ENCODE results near the gene FCN2.
"Not testable (repeated sequence)": the region's sequence is repeated elsewhere in the genome, so short reads cannot be mapped to it uniquely, and the experiment has no call there.

FCN2 gene

DNA sequence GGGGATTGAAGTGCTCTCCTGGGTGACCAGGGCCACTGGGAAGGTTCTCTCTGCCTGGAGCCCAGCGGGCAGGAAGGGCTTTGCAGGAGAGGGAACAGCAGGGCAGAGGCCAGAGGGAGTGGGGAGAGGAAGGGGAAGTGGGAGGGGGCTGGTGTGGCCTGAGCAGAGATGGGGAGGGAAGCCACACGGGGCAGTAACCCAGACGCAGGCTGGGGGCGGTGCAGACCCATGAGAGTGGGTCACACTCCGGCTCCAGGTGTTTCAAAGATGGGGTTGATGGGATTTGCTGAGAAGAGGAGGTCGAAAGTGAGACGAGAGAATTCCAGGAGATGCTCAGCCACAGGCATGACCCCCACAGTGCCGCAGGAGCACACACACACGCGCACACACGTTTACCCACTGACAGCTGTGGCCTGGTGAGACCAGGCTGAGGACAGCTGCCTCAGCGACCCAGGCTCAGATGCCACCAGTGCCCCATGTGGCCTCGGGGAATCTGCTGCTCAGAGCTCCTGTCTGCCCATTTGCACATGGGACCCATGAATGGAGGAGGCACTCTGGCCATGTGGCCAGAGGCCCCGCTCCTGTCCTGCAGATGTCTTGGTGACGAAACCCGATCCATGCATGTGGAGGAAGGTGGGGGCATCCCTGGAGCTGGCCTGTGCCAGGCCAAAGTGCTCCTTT lies 32.7 kb upstream of the FCN2 start:
- no peak for DNase-seq

- no peak for DNase-seq
Observed at GRCh38 chr9:134848504-134848903, 32.1 kb upstream of the FCN2 start.

- no peak for DNase-seq
Observed at GRCh38 chr9:134850611-134851010, 30.0 kb upstream of the FCN2 start.

- DNase-seq, result no peak
Observed at GRCh38 chr9:134851020-134851419, 29.6 kb upstream of the FCN2 start.

- no peak for DNase-seq
Observed at GRCh38 chr9:134852906-134853654, 27.5 kb upstream of the FCN2 start.

GRCh38 chr9:134853893-134854292 lies 26.7 kb upstream of the FCN2 start:
- no peak for DNase-seq

DNA sequence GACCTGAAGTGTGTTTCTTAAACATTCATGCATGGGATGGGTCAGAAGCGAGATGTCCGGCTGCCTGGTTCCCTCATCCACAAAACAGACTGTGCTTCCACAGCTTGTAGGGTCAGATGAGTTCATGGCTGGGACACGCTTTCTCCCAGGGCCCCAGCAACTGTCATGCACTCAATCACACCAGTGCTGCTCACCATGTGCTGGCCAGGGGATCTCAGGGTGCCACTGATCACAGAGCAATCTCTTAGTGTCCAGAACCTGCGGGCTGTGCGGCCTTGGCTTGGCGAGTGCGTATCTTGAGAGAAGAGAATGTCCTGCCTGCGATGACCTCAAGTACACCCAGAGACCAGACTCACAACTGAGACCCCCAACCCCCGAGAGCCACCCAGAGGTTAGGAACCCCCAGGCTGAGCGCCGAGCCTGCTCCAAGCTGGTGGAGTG lies 26.0 kb upstream of the FCN2 start:
- DNase-seq, result no peak

- no peak for DNase-seq
Observed at GRCh38 chr9:134855231-134855899, 25.2 kb upstream of the FCN2 start.

- no peak for DNase-seq
Observed at GRCh38 chr9:134855900-134856377, 24.7 kb upstream of the FCN2 start.

DNA sequence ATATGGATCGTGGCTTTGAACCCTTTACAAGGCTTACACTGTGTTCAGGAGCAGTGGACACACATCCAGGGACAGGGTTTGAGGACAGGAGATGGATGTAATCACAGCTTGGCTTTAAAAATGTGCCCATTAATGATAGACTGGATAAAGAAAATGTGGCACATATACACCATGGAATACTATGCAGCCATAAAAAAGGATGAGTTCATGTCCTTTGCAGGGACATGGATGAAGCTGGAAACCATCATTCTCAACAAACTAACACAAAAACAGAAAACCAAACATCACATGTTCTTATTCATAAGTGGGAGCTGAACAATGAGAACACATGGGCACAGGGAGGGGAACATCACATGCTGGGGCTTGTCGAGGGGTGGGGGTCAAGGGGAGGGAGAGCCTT lies 23.2 kb upstream of the FCN2 start:
- not testable (repeated sequence) for DNase-seq

- DNase-seq, result no peak
Observed at GRCh38 chr9:134858051-134858841, 22.4 kb upstream of the FCN2 start.

DNA sequence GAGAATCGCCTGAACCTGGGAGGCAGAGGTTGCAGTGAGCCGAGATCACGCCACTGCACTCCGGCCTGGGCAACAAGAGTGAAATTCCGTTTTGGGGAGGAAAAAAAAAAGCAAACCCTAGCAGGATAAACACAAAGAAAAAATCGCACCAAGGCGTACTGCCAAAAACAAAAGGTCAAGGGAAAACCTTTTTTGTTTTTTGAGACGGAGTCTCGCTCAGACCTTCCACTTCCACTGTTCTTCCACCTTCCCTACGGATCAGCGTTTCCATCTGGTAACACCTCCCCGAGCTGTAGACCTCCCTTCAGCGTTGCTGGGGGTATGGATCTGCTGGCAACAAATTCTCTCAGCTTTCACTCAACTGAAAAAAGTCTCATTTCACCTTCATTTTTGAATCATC lies 20.1 kb upstream of the FCN2 start:
- no peak for DNase-seq

- no peak for DNase-seq
Observed at GRCh38 chr9:134861595-134862334, 18.8 kb upstream of the FCN2 start.

DNA sequence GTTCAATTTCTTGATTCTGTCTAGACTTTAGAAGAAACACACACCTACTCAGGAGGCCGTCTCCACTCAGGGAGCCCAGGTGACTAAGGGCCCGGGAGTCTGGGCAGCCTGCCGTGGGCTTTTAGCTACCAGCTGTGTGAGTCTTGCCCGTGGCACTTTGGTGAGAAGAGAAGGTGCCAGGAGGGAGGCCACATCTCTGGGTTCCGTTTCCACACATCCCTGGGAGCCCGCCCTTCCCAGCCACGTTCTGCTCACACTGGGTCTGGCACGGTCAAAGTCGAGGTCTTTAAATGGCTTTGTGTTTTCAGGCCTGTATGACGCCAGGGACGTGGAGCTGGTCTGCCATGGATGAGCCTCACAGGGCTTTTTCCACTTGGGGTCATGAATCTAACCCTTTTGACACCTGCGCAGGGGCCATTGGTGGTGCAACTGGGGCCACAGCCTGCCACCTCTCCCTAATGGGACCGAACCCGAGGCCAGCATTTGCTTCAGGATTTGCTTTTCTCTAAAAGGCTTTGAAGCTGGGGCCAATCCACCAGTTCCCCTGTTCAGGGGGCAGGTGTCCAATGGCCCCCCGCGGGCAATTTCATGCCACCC lies 17.2 kb upstream of the FCN2 start:
- DNase-seq, result no peak

DNA sequence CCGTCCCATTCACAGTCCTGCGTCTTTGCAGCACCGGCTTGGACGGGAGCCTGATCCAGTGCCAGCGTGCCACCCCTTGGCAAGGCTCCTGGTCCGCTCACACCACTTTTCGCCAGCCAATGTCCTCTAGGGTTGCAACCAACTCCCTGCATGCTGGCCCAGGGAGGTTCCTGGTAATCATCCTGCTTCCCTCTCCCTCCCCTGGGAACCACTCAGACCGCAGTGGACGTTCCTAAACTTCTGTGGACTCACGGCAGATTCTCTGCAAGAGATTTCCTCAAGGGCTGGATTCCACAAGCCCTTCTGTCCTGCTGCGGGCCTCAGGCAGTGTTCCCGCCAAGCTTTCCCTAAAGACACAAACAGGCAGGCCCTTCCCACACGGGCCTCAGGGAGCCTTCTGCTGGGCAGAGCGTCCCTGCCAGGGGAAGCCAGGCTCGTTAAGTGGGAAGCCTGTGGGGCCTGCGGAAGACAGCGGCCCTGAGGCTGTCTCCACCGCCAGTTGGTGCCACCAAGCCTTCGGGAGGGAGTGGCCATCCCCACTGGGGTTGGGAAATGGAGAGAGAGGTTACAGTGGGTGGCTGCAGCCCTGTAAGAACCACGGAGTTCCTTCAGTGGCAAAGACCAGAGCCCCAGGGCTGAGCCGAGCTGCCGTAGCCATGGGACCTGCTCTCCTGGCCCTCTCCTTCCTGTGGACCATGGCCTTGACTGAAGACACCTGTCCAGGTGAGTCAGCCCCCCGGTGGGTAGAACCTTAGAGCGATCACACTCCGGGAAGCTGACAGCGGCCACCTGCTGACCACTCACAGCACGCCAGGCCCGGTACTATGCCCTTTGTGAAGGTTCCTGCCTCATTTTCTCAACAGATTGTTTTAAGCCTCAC lies 16.4 kb upstream of the FCN2 start:
- no peak for DNase-seq

GRCh38 chr9:134864821-134865190 lies 15.8 kb upstream of the FCN2 start:
- no peak for DNase-seq

- no peak for DNase-seq
Observed at GRCh38 chr9:134867917-134868750, 12.5 kb upstream of the FCN2 start.

DNA sequence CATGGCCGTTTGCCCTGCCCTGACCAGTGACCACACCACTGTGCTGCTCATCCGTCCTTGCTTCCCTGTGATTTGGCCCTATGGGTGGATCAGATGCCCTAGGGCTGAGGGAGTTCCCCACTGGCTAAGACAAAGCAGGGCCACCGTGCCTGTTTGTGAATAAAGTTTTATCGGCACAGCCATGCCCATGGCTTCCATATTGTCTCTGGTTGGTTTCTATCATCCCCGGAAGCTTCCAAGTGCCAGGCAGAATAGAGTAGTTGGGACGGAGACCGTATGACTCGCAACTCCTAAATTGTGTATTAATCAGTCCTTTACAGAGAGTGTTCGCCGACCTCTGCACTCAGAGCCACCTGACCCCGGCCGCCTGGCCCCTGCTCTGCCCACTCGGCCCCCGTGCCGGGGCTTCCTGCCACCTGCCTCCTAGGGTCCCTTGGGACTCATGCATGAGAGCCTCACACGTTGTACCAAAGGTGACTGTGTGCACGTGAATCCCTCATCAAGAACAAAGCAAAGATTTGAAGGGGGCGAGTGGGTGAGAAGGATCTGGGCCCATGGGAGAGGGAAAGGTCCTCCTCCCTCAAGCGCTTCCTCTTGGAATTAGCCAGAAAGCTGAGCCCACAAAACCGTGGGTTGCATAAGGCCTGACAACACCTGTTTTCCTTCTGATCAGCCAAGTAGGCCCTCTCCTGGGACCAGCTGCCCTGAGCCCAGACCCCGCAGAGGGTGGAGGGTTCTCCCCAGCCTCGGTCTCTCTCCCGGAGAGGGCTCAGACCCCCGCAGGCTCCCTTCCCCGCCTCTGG lies 11.7 kb upstream of the FCN2 start:
- DNase-seq, result no peak
